BLaER1 (cell line): ENCODE data around the gene PRKAG2.

ENCODE experiments used
- H3K27ac ChIP-seq: shearing (Covaris generic); formaldehyde crosslinking; 2 replicates; pipeline ENCODE4 v1.8.1; 2022
- H3K27me3 ChIP-seq: shearing (Covaris generic); formaldehyde crosslinking; 2 replicates; pipeline ENCODE4 v1.8.1; 2022
- H3K36me3 ChIP-seq: shearing (Covaris generic); formaldehyde crosslinking; 2 replicates; pipeline ENCODE4 v1.8.1; 2022
- H3K4me1 ChIP-seq: shearing (Covaris generic); formaldehyde crosslinking; 2 replicates; pipeline ENCODE4 v1.8.1; 2022
- H3K4me2 ChIP-seq: shearing (Covaris generic); formaldehyde crosslinking; 2 replicates; pipeline ENCODE4 v1.8.1; 2022
- H3K4me3 ChIP-seq: shearing (Covaris generic); formaldehyde crosslinking; 2 replicates; pipeline ENCODE4 v1.8.1; 2022
- H3K9ac ChIP-seq: shearing (Covaris generic); formaldehyde crosslinking; 2 replicates; pipeline ENCODE4 v1.8.1; 2022
- H3K9me3 ChIP-seq: shearing (Covaris generic); formaldehyde crosslinking; 2 replicates; pipeline ENCODE4 v1.8.1; 2022
- H4K20me1 ChIP-seq: shearing (Covaris generic); formaldehyde crosslinking; 2 replicates; pipeline ENCODE4 v1.8.1; 2022
- Cebpa-rat ChIP-seq: shearing (Covaris generic); IDR thresholded peaks from 2 replicates; pipeline ENCODE4 v1.8.1; 2022

Gene PRKAG2

DNA sequence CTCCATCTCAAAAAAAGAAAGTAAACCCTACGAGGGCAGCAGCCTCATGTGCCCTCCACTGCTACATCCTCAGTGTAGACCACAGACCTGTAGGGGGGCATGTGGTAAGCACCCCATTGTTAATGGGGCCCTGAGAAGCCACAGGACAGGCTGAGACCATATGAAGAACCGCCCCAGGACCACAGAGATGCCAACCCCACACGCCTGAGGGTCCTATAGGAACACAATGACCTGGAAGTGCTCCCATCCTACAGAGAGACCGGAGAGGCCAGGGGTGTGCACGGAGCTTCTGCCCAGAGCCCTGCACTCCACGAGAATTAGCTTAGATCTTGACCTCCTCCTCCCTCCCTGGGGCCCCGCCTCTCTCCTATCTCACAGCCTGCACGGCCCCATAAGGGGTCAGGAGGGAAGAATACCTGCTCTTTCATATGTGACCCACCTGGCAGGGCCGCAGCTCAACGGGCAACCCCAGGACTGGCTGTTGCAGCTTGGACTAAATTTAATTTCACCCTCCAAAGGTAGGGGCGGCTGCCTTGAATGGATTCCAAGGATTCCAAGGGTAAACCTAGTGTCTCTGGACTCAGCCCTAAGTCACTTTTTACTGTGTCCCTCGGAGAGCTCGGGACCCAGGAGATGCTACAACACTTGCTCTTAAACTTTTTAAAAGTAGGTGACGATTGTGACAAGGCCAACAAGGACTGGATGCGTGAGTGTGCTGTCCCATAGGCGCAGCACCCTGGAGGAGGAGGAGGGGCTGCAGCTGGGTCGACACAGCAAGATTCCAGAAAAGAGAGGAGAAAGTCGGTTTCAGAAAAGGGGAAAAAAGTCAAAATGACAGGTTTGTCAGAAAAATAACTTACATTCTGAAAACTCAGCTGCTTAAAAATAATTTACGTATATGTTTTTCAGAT is 24.2 kb downstream of the PRKAG2 start:
- H3K4me3 ChIP-seq: no peak overlapping the region
- peaks cover 37% of the 10 kb centered on the region for H3K4me1 ChIP-seq

GRCh38 chr7:151851782-151852181 is 25.1 kb downstream of the PRKAG2 start:
- Histone ChIP-seq H3K27me3 (no peaks in the 10 kb centered on the region), H3K4me1 (peaks cover 37% of the 10 kb centered on the region), H3K27ac (peak overlapping the region; percentile 76), H4K20me1 (peaks cover 8% of the 10 kb centered on the region; the same call in 1 of the 2 replicates), H3K4me2 (peak overlapping the region; percentile 95), H3K9ac (peak overlapping the region; percentile 70), H3K36me3 (no peaks in the 10 kb centered on the region), H3K4me3 (peak overlapping the region; percentile 61), H3K9me3 (no peaks in the 10 kb centered on the region)
- TF ChIP-seq Cebpa-rat: no peak

More for the DNA sequence above, 24.2 kb downstream of the PRKAG2 start:
- no peaks in the 10 kb centered on the region for H3K27me3 ChIP-seq
- no peak for TF ChIP-seq Cebpa-rat
- no peak overlapping the region for H3K27ac ChIP-seq
- peak overlapping the region; percentile 95 for H3K4me2 ChIP-seq
- peaks cover 8% of the 10 kb centered on the region; the same call in 1 of the 2 replicates for H4K20me1 ChIP-seq
- no peaks in the 10 kb centered on the region for H3K36me3 ChIP-seq
- no peaks in the 10 kb centered on the region for H3K9me3 ChIP-seq
- H3K9ac ChIP-seq: no peak overlapping the region

DNA sequence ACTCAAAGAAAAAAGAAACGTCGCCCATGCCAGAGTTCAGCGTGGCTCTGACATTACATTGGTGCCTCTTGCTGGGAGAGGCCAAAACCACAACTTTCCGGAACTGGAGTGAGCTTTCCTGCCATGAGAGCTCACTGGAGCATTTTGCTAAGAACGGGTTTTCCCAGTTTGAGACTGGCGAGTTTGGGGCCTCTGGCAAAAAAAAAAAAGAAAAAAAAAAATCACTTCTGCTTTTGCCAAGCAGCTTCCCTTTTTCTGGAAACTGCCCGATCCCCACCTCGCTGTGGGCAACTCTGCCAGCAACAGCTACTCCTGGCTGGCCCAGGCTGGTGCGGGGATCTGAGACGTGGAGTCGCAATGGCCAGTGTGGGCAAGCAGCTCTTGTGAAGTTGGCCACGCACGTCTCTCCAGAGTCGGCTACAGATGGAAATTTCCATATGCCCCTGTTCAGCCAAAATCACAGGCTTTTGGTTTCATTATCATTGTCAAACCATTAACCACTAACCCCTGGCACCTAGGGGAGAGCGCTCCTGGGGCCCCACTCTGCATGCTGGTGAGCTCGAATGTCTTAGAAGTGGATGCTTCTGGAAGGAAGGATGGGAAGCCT is 25.7 kb downstream of the PRKAG2 start:
- peak overlapping the region; percentile 61 for H3K4me3 ChIP-seq
- peak overlapping the region; percentile 95 for H3K4me2 ChIP-seq
- H3K4me1 ChIP-seq: peaks cover 37% of the 10 kb centered on the region
- TF ChIP-seq Cebpa-rat: no peak
- H3K27ac ChIP-seq: peak overlapping the region; percentile 76
- H4K20me1 ChIP-seq: peaks cover 8% of the 10 kb centered on the region; the same call in 1 of the 2 replicates
- H3K9me3 ChIP-seq: no peaks in the 10 kb centered on the region
- H3K36me3 ChIP-seq: no peaks in the 10 kb centered on the region
- H3K9ac ChIP-seq: peak overlapping the region; percentile 70
- no peaks in the 10 kb centered on the region for H3K27me3 ChIP-seq

GRCh38 chr7:151850491-151851124 is 26.3 kb downstream of the PRKAG2 start:
- no peaks in the 10 kb centered on the region for H3K9me3 ChIP-seq
- H3K27ac ChIP-seq: peak overlapping the region; percentile 76
- peak overlapping the region; percentile 95 for H3K4me2 ChIP-seq
- no peak for TF ChIP-seq Cebpa-rat
- H3K9ac ChIP-seq: peak overlapping the region; percentile 70; the same call in 1 of the 2 replicates
- H3K4me1 ChIP-seq: peaks cover 37% of the 10 kb centered on the region
- peaks cover 8% of the 10 kb centered on the region; the same call in 1 of the 2 replicates for H4K20me1 ChIP-seq
- H3K4me3 ChIP-seq: peak overlapping the region; percentile 61
- H3K27me3 ChIP-seq: no peaks in the 10 kb centered on the region
- no peaks in the 10 kb centered on the region for H3K36me3 ChIP-seq

DNA sequence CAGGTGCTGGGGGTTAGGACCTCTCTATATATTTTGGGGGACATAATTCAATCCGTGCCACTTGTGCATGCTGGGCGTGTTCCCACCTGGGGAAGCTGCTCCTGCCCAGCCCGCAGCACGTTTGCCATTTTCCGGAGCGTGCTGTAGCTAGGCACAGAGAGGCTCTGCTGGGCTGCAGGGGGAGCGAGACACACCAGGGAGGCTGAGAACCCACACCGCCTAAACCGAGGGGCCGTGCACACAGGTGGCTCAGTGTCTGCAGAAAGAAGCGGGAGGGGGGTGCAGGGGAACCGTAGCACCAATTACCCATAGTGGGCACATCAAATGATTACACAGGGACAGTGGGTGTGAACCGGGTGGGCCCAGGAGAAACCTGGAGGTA is 27.0 kb downstream of the PRKAG2 start:
- Histone ChIP-seq H3K27ac (no peak overlapping the region), H3K27me3 (no peaks in the 10 kb centered on the region), H3K9ac (no peak overlapping the region; the same call in 1 of the 2 replicates), H3K4me3 (no peak overlapping the region), H3K4me1 (peaks cover 37% of the 10 kb centered on the region), H3K4me2 (peak overlapping the region; percentile 95), H3K36me3 (no peaks in the 10 kb centered on the region), H3K9me3 (no peaks in the 10 kb centered on the region), H4K20me1 (peaks cover 8% of the 10 kb centered on the region; the same call in 1 of the 2 replicates)
- no peak for TF ChIP-seq Cebpa-rat

DNA sequence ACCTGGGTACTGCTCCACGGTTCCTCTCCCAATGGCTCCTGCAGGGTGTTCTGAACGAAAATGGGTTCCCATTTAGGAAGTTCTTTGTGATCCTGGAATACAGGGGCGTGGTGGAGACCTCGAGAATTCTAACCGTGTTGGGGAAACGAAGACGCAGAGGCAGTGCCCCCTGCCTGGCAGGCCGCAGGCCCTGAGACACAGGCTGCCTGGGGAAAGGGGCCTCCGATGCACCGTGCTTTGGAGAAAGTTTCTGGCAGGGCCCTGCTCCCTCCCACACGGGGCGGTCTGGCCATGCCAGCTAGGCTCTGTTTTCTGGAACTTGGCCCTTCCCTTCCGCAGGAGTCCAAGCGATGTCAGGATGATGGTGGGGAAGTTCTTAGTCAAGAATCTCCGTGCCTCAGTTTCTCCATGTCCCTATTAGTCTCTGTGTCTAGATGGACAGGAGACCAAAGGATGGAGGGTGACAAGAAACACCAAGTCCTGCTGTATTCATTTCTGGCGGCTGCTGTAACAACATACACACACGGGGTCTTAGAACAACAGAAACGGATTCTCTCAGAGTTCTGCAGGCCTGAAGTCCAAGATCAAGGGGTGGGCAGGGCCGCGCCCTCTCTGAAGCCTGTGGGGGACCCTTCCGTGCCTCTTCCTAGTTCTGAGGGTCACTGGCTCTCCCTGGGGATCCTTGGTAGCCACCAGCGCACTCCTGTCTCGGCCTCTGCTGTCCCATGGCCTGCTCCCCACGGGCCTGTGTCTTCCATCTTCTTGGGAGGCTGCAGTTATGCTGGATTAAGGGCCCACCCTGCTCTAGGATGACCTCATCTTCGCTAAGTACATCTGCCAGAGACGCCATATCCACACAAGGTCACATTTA is 27.7 kb downstream of the PRKAG2 start:
- TF ChIP-seq Cebpa-rat: no peak
- no peaks in the 10 kb centered on the region for H3K36me3 ChIP-seq
- peak overlapping the region; percentile 95; the same call in 1 of the 2 replicates for H3K4me2 ChIP-seq
- peaks cover 37% of the 10 kb centered on the region for H3K4me1 ChIP-seq
- H3K27me3 ChIP-seq: no peaks in the 10 kb centered on the region
- no peak overlapping the region for H3K4me3 ChIP-seq
- H3K27ac ChIP-seq: no peak overlapping the region
- H3K9ac ChIP-seq: no peak overlapping the region
- peaks cover 4% of the 10 kb centered on the region; the same call in 1 of the 2 replicates for H4K20me1 ChIP-seq
- no peaks in the 10 kb centered on the region for H3K9me3 ChIP-seq

- H3K27me3 ChIP-seq: no peaks in the 10 kb centered on the region
- no peak overlapping the region for H3K9ac ChIP-seq
- H3K27ac ChIP-seq: no peak overlapping the region
- TF ChIP-seq Cebpa-rat: no peak
- H3K4me2 ChIP-seq: no peak overlapping the region
- no peaks in the 10 kb centered on the region for H3K9me3 ChIP-seq
- no peak overlapping the region for H3K4me3 ChIP-seq
- peaks cover 41% of the 10 kb centered on the region for H3K4me1 ChIP-seq
- no peaks in the 10 kb centered on the region; the same call in 1 of the 2 replicates for H4K20me1 ChIP-seq
- no peaks in the 10 kb centered on the region for H3K36me3 ChIP-seq
Measured at GRCh38 chr7:151847681-151848081, 29.2 kb downstream of the PRKAG2 start.

DNA sequence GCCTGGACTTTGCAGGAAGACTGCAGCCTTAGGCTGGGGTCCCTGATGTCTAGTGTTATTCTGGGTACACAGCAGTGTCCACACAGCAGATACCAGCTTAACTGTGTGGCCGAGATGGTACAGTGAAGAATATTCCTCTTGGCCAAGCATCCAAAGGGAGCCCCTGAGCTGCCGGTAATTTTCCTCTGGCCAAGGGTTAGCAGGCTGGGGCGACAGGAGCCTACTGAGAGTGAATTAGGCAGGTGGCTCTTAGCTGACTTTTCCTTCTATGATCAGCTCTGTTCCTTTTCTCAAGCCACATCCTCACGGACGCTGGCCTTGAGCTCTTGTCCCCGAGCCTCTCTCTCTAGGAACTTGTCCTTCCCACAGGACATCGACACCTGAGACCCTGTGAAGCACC is 29.8 kb downstream of the PRKAG2 start:
- H3K4me3 ChIP-seq: no peak overlapping the region
- H3K4me2 ChIP-seq: no peak overlapping the region
- H3K36me3 ChIP-seq: no peaks in the 10 kb centered on the region
- H3K27ac ChIP-seq: no peak overlapping the region
- no peaks in the 10 kb centered on the region for H3K9me3 ChIP-seq
- no peak overlapping the region for H3K9ac ChIP-seq
- peaks cover 35% of the 10 kb centered on the region for H3K4me1 ChIP-seq
- no peaks in the 10 kb centered on the region for H3K27me3 ChIP-seq
- no peak for TF ChIP-seq Cebpa-rat
- no peaks in the 10 kb centered on the region for H4K20me1 ChIP-seq
